ENCODE data around the gene CTSF. TPM values are rescaled to one million over a fixed set of nuclear protein-coding genes. Genes with fewer than 3 reads are reported as not detected.
"Not testable (repeated sequence)": the region's sequence is repeated elsewhere in the genome, so short reads cannot be mapped to it uniquely, and the experiment has no call there.

CTSF gene
- total and polyA plus RNA-seq, 3 experiments from 2014 or later = 5.6 to 20.6 (median 6.0) TPM

GRCh38 chr11:66546966-66547661, 21.3 kb downstream of the CTSF start:
- Mint-ChIP-seq H3K36me3 (peaks cover 0 to 26% (median 5%) of the 10 kb centered on the region in 3 donors), H3K4me3 (peak overlapping the region; percentile 86 to 95 (median 92)), H3K4me1 (peaks cover 30 to 41% (median 38%) of the 10 kb centered on the region in 3 donors), H3K27ac (peak overlapping the region in 4 of 8 donors; percentile 4 to 94 (median 88)), H3K27me3 (peaks cover 0 to 6% of the 10 kb centered on the region in 2 donors), H3K9me3 (no peaks in the 10 kb centered on the region)
- peaks cover 32% of the 10 kb centered on the region for H3K4me1 ChIP-seq (ENCODE audit: insufficient read depth, low read length)
- no peaks in the 10 kb centered on the region for H3K36me3 ChIP-seq (ENCODE audit: insufficient read depth, low read length)
- POLR2A ChIA-PET = interaction anchor here (0.5 to 2.2 kb wide), 6 partner anchors 21 to 1425 kb away, joined by 3 to 17 read pairs (median 9); partner anchors contain the start of genes CTSF, DPP3, FAU and RBM14
- no peaks in the 10 kb centered on the region for H3K27me3 ChIP-seq (ENCODE audit: insufficient read depth, low read length, poor library complexity, severe bottlenecking)
- no peak overlapping the region for H3K27ac ChIP-seq (ENCODE audit: low read depth, low read length)
- H3K9me3 ChIP-seq (ENCODE audit: low read length) = no peaks in the 10 kb centered on the region
- CTCF ChIA-PET = interaction anchor here (1.4 to 2.4 kb wide), 5 partner anchors 21 to 132 kb away, joined by 3 to 11 read pairs (median 5); partner anchors contain the start of genes CTSF and RBM4B
- no peak overlapping the region for H3K4me3 ChIP-seq (ENCODE audit: low read length)
- DNase-seq = no peak

GRCh38 chr11:66546368-66546965, 21.9 kb downstream of the CTSF start, which contains the start of gene ACTN3:
ACTN3 (plus strand) TSS chr11:66546903; CDS start chr11:66546938, 35 bp downstream.
- Histone ChIP-seq H3K27me3 (ENCODE audit: insufficient read depth, low read length, poor library complexity, severe bottlenecking) (no peaks in the 10 kb centered on the region), H3K36me3 (ENCODE audit: insufficient read depth, low read length) (no peaks in the 10 kb centered on the region), H3K27ac (ENCODE audit: low read depth, low read length) (peak within 1 kb of the TSS; percentile 75), H3K4me1 (ENCODE audit: insufficient read depth, low read length) (peaks cover 32% of the 10 kb centered on the region), H3K4me3 (ENCODE audit: low read length) (peak within 1 kb of the TSS; percentile 92), H3K9me3 (ENCODE audit: low read length) (no peaks in the 10 kb centered on the region)
- Mint-ChIP-seq H3K27me3 (peaks cover 0 to 6% of the 10 kb centered on the region in 2 donors), H3K9me3 (no peaks in the 10 kb centered on the region), H3K36me3 (peaks cover 0 to 32% (median 9%) of the 10 kb centered on the region in 3 donors), H3K4me3 (peak within 1 kb of the TSS; percentile 86 to 95 (median 92)), H3K27ac (peak within 1 kb of the TSS; percentile 78 to 94 (median 86)), H3K4me1 (peaks cover 34 to 48% (median 45%) of the 10 kb centered on the region in 3 donors)
- peak in 1 of 5 donors; percentile 16 for DNase-seq
- CTCF ChIA-PET = interaction anchor here (1.0 to 2.4 kb wide), 8 partner anchors 12 to 138 kb away, joined by 3 to 11 read pairs (median 4); partner anchors contain the start of genes CTSF and RBM4B
- POLR2A ChIA-PET = interaction anchor here (0.5 to 2.2 kb wide), 10 partner anchors 22 to 1425 kb away, joined by 3 to 17 read pairs (median 6); partner anchors contain the start of genes CTSF, DPP3, FAU and PELI3

GRCh38 chr11:66545701-66546367, 22.6 kb downstream of the CTSF start, which contains the start of gene ZDHHC24:
ZDHHC24 (minus strand) TSS chr11:66546048; CDS start chr11:66546003, 45 bp downstream.
- Mint-ChIP-seq H3K4me3 (peak within 1 kb of the TSS; percentile 86 to 95 (median 92)), H3K36me3 (peaks cover 0 to 38% (median 10%) of the 10 kb centered on the region in 3 donors), H3K4me1 (peaks cover 34 to 50% (median 48%) of the 10 kb centered on the region in 3 donors), H3K27ac (peak within 1 kb of the TSS; percentile 82 to 96 (median 94)), H3K9me3 (no peaks in the 10 kb centered on the region), H3K27me3 (peaks cover 0 to 6% of the 10 kb centered on the region in 2 donors)
- peak within 1 kb of the TSS; percentile 92 for H3K4me3 ChIP-seq (ENCODE audit: low read length)
- no peaks in the 10 kb centered on the region for H3K36me3 ChIP-seq (ENCODE audit: insufficient read depth, low read length)
- H3K27me3 ChIP-seq (ENCODE audit: insufficient read depth, low read length, poor library complexity, severe bottlenecking) = no peaks in the 10 kb centered on the region
- H3K4me1 ChIP-seq (ENCODE audit: insufficient read depth, low read length) = peaks cover 32% of the 10 kb centered on the region
- ChIA-PET POLR2A (interaction anchor here (0.8 to 2.2 kb wide), 8 partner anchors 22 to 298 kb away, joined by 3 to 17 read pairs (median 8); partner anchors contain the start of genes CTSF, DPP3, PELI3 and RBM14), CTCF (interaction anchor here (1.0 to 2.4 kb wide), 8 partner anchors 11 to 137 kb away, joined by 3 to 11 read pairs (median 4); partner anchors contain the start of genes CTSF and RBM4B)
- peak; percentile 77 to 87 (median 82) for DNase-seq
- peak within 1 kb of the TSS; percentile 75 for H3K27ac ChIP-seq (ENCODE audit: low read depth, low read length)
- H3K9me3 ChIP-seq (ENCODE audit: low read length) = no peaks in the 10 kb centered on the region

GRCh38 chr11:66544952-66545351, 23.5 kb downstream of the CTSF start:
- Histone ChIP-seq H3K4me1 (ENCODE audit: insufficient read depth, low read length) (peaks cover 32% of the 10 kb centered on the region), H3K4me3 (ENCODE audit: low read length) (peak overlapping the region; percentile 92), H3K27ac (ENCODE audit: low read depth, low read length) (peak overlapping the region; percentile 75)
- H3K4me3 Mint-ChIP-seq = peak overlapping the region; percentile 84 to 95 (median 92)
- peak overlapping the region; percentile 82 to 96 (median 94) for H3K27ac Mint-ChIP-seq
- ChIA-PET CTCF (interaction anchor here (1.5 to 2.4 kb wide), 4 partner anchors 12 to 134 kb away, joined by 4 to 11 read pairs (median 6); partner anchors contain the start of gene RBM4B), POLR2A (interaction anchor here (0.6 to 2.2 kb wide), 6 partner anchors 23 to 298 kb away, joined by 3 to 17 read pairs (median 6); partner anchors contain the start of genes CTSF, PELI3, RBM14 and RCE1)
- not testable (repeated sequence) for H3K27me3 ChIP-seq (ENCODE audit: insufficient read depth, low read length, poor library complexity, severe bottlenecking); H3K27me3 Mint-ChIP-seq; H3K36me3 ChIP-seq (ENCODE audit: insufficient read depth, low read length); H3K9me3 ChIP-seq (ENCODE audit: low read length); DNase-seq; H3K9me3 Mint-ChIP-seq
- peaks cover 0 to 45% (median 10%) of the 10 kb centered on the region in 3 donors for H3K36me3 Mint-ChIP-seq
- H3K4me1 Mint-ChIP-seq = peaks cover 34 to 50% (median 48%) of the 10 kb centered on the region in 3 donors

DNA sequence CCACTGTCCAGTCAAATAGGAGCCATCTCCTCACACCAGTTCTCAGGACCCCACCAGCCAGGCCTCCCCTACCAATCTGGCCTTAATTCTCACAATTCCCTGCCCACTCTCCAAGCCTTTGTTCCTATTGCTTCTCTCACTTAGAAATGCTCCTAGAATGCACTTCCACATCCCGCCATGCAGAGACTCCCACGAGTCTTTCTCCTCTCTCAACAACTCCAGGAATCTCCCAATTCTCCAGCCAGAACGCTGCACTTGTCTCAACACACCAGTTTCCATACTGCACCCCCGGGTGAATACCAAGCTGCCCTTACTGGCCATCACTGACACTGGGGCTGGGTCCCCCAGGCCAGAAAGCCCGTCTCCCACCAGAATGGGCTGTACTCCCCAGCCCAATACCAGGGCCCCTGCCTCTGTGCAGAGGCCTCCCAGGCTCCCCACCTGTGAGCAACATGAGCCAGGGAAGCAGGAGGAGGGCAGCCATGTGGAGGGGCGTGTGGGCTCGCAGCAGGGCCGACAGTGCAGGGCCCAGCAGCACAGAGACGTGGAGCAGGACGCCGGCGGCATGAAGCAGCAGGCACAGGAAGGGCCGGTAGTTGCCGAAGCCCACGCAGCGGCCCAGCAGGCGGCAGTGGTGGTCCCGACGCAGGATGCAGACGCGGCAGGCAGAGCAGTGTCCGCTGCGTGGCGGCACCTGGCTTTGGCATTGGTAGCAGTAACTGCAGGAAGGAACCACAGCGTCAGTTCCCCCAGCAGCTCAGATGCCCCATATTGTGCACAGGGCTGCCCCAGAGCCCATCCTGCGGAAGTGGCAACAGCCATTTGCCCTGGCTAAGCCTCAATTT, 24.9 kb downstream of the CTSF start:
- H3K9me3 ChIP-seq (ENCODE audit: low read length) = no peaks in the 10 kb centered on the region
- peak overlapping the region; percentile 89 to 97 (median 93) for H3K27ac Mint-ChIP-seq
- ChIA-PET POLR2A (interaction anchor here (1.0 to 1.5 kb wide), 5 partner anchors 48 to 135 kb away, joined by 3 to 7 read pairs (median 3); partner anchors contain the start of genes RBM4 and RBM4B), CTCF (interaction anchor here (0.6 to 1.6 kb wide), 7 partner anchors 10 to 159 kb away, joined by 3 to 5 read pairs (median 3); no protein-coding TSS in a partner anchor)
- H3K4me1 ChIP-seq (ENCODE audit: insufficient read depth, low read length) = peaks cover 32% of the 10 kb centered on the region
- peaks cover 0 to 4% of the 10 kb centered on the region in 2 donors for H3K27me3 Mint-ChIP-seq
- H3K4me3 Mint-ChIP-seq = peak overlapping the region; percentile 72 to 92 (median 81)
- no peaks in the 10 kb centered on the region for H3K9me3 Mint-ChIP-seq
- H3K36me3 Mint-ChIP-seq = peaks cover 0 to 54% (median 11%) of the 10 kb centered on the region in 3 donors
- peaks cover 7% of the 10 kb centered on the region for H3K36me3 ChIP-seq (ENCODE audit: insufficient read depth, low read length)
- peaks cover 38 to 51% (median 50%) of the 10 kb centered on the region in 3 donors for H3K4me1 Mint-ChIP-seq
- H3K27ac ChIP-seq (ENCODE audit: low read depth, low read length) = peak overlapping the region; percentile 66
- peak overlapping the region; percentile 66 for H3K4me3 ChIP-seq (ENCODE audit: low read length)
- no peaks in the 10 kb centered on the region for H3K27me3 ChIP-seq (ENCODE audit: insufficient read depth, low read length, poor library complexity, severe bottlenecking)
- DNase-seq = peak; percentile 62 to 85 (median 69)

DNA sequence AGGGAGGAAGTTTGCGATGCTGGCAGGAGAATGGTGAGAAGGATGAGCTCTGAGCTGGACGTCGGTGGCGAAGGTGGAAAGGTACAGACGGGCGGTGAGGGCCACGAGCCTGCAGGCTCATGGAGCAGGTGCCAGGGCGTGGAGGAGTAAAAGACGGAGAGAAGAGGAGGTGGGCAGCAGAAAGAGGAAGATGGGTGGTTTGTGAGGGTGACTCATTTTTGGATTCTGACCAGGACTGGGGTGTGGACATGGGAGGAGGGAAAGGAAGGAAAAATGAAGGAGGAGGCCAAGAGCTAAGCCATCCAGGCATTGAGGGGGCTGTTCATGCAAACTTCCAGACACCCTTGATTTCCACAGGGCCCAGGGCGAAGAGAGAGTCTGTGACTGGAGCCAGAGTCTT, 26.0 kb downstream of the CTSF start:
- peaks cover 7% of the 10 kb centered on the region for H3K36me3 ChIP-seq (ENCODE audit: insufficient read depth, low read length)
- ChIA-PET CTCF (no interaction called here), POLR2A (interaction anchor here (0.9 kb wide), 1 partner anchor 26 kb away, joined by 3 read pairs; the partner anchor contains the start of gene CTSF)
- peak overlapping the region; percentile 85 to 98 (median 90) for H3K27ac Mint-ChIP-seq
- H3K9me3 ChIP-seq (ENCODE audit: low read length) = no peaks in the 10 kb centered on the region
- H3K4me3 Mint-ChIP-seq = peak overlapping the region; percentile 36 to 92 (median 72)
- H3K4me3 ChIP-seq (ENCODE audit: low read length) = no peak overlapping the region
- no peaks in the 10 kb centered on the region for H3K9me3 Mint-ChIP-seq
- no peak overlapping the region for H3K27ac ChIP-seq (ENCODE audit: low read depth, low read length)
- peaks cover 39 to 52% (median 50%) of the 10 kb centered on the region in 3 donors for H3K4me1 Mint-ChIP-seq
- H3K27me3 Mint-ChIP-seq = no peaks in the 10 kb centered on the region
- peaks cover 32% of the 10 kb centered on the region for H3K4me1 ChIP-seq (ENCODE audit: insufficient read depth, low read length)
- no peaks in the 10 kb centered on the region for H3K27me3 ChIP-seq (ENCODE audit: insufficient read depth, low read length, poor library complexity, severe bottlenecking)
- H3K36me3 Mint-ChIP-seq = peaks cover 0 to 60% (median 13%) of the 10 kb centered on the region in 3 donors
- DNase-seq = no peak

All from CD8-positive, alpha-beta memory T cell (primary cell).